A172 (cell line): ENCODE data around the gene FOCAD. TPM values are rescaled to one million over a fixed set of nuclear protein-coding genes. Genes with fewer than 3 reads are reported as not detected.

ENCODE experiments used
- DNase-seq: peaks from one replicate; pipeline ENCODE4 v3.0.0-alpha.2; 2015; ENCODE audit warnings: low spot score
- total RNA-seq: library from RNA; depleted of rRNA; stranded (reverse); fragments of >200 nt; shearing (Covaris generic); gene quantifications from 2 replicates; pipeline ENCODE4 v1.2.3, GENCODE V29; 2014

The FOCAD gene
- total RNA-seq, 1 experiment from 2014 or later = 32.1 TPM

DNA sequence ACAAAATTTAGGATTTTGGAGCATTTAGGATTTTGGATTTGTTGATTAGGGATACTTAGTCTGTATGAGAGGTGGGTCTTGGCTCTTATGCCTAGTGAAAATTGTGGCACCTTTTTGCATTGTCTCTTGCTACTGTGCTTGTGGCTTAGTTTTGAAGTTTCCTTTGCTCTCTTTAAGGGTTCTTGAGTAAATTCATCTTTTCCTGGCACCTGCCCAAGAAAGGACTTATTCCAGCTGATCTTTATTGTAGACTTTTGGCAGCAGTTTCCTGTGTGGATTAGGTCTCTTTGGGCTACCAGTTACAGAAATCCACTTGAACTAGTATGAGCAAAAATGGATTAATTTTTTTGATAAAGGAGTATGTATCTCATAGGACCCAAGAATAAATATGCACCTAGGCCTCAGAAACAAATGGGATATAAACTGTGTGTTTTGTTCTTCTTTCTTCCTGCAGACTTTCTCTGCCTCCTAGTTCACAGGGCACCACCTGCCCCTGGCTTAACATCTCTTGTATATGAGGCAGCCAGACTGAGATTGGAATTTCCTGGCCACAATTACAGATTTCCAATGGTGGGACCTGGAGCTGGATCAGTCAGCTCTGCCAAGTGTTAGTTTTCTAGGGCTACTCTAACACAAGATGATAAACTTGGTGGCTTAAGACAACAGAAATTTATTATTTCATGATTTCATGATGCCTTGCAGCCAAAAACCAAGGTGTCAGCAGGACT is 44.6 kb downstream of the FOCAD start:
- peak; percentile 5 for DNase-seq

DNA sequence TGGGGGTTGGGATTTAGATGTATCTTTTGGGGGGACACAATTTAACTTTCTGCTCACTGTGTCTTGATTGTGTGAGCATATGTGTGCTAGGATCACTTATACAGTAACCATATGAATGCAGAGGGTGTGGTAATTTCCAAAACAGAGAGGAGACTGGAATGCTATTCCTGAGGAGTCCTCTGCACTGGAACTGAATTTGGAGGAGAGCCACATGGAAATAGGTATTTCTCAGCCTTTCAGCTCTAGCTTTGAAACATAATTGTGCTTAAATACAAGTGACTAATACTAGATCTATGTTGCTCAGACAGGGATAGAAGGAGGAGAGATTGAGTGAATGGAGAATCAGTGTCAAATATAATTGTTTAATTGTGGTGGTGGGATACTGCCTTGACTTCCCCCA is 45.5 kb downstream of the FOCAD start:
- DNase-seq = no peak

GRCh38 chr9:20732118-20732517 is 48.1 kb downstream of the FOCAD start:
- DNase-seq = peak; percentile 88

GRCh38 chr9:20734275-20734674 is 50.2 kb downstream of the FOCAD start:
- DNase-seq = no peak

- no peak for DNase-seq
These were observed 56.2 kb downstream of the FOCAD start for GRCh38 chr9:20740304-20740703.

DNA sequence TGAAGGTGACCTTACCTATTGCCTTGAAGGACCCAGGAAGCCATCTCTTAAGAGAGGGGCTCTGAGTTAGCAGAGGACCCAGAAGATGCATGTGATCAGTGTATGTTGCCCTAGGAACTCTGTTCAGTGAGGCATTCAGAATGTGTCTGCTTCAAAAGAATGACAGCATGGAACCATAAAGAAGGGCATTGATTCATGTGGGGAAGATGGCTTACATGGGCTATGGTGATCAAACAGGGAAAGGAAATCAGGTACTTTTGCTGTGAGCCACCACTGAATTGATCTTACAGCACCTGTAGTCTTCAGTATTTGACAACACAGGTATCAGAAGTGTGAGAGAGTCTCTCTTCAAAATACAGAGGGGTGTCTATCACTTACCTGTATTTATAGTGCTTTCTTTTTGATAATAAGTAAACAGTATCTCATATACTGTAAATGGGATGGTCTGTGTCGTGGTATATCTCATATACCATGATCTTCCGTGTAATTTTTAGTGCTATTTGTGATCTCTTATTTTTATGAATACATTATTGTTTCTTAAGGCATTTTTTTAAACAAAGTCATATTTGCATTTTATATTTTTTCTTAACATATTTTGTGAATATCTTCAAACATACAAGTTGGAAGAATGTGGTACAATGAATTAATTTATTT is 57.0 kb downstream of the FOCAD start:
- no peak for DNase-seq

DNA sequence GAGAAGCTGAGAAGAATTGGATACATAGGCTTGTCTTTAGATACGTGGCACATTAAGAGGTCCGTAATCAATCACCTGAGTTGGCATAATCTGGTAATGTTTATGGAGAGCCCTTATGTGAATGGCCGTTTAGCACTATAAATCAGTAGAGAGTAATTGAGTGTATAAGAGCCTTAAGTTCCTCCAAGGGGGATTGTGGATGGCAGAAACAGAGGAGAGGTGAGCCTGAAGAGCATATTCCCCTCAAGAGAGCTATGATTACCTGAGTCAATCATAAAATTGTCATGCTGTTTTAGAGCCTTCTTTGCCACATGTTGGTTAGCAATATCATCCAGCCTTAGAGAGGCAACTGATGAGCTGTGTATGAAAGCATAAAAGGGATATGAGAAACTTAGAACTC is 58.8 kb downstream of the FOCAD start:
- no peak for DNase-seq

DNA sequence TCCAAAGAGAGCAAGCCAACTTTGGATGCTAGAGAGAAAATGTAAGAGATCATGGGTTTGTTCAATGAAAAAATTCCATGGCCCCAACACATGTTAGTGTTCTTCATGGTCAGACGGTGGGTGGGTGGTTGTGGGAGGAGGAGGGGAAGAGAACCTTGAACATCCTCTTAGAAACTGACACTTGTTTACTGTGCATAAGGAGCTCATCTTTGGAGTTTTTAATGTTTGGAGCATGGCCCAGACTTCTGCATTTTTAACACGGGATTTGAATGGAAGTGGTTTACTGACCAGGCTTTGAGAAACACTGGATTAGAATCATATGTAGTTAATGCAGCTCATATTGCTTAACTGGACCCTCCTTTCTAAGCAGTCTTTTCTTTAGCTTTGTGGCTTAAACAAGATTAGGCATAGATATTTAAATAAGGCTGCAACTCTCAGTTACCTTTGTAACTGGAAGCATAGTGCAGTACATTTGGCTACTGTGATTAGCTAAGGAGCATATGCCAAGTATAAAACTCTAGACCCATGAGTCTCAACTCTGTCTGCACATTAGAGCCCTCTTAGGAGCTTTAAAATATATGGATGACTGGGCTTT is 60.1 kb downstream of the FOCAD start:
- DNase-seq = no peak

DNA sequence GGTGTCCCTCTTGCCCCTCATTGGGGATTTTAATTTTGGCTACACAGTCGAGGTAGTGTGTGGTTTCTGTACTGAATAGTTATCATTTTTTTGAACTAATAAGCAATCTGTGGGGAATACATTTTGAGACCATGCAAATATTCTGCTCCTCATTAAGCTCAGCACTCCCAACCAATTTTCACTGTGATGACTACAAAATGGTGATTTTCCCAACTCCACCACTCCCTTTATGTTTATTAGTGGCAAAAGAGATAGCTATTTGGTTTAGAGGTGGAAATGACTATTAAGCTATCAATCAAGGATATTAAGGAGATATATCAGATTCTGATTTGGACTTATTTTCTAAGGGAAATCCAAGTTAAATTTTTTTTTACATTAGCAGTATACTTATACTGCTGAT is 62.9 kb downstream of the FOCAD start:
- no peak for DNase-seq

DNA sequence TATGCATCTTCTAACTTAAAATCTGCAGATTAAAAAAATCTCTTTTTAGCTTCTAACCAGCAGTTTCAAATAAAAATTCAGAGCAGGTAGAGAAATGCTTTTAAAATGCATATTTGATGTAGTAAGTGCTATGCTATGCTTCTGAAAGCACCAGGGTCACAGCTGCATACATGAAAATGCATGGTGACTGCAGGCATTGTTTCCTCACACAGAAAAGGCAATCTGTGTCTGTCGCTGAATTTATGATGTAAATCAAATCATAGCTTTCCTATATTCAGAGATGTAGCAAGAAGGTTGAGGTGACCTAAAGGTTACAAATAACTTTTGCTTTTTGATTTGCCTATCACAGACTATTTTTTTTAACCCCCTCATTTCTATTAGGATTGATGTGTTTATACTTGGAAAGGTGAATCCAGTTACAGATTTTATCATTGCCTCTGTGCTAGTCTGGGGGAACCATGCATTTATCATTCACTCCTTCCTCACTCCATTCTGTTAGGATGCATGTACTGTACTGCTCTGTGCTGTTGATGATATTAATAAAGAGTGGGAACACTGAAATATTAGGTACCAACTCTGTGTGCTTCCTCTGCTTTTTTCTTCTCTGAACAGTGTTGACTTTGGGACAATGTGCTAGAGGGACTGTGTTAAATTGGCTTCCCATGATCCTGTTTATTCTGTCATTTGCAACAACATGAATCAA is 65.6 kb downstream of the FOCAD start:
- no peak for DNase-seq

- no peak for DNase-seq
These were observed 69.7 kb downstream of the FOCAD start for GRCh38 chr9:20753761-20754160.

GRCh38 chr9:20754556-20754955 is 70.5 kb downstream of the FOCAD start:
- no peak for DNase-seq

GRCh38 chr9:20760246-20760891 is 76.3 kb downstream of the FOCAD start:
- no peak for DNase-seq

DNA sequence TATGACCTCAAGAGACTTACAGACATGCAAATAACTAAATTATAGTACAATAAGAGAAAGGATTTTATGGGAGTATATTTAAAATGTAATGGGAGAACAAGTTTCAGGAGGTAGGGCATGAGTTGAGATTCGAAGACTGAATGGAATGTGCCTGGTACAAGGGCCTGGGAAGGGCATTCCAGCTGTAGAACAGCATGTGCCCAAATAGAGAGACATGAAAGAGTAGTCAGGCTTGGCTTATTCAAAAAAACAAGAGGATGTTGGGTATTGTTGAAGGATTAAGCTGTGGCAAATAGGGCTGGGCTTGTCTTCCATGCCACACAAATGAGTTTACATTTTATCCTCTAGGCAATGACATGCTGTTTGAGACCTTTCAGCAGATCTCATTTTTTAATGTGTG is 86.9 kb downstream of the FOCAD start:
- DNase-seq = no peak

DNA sequence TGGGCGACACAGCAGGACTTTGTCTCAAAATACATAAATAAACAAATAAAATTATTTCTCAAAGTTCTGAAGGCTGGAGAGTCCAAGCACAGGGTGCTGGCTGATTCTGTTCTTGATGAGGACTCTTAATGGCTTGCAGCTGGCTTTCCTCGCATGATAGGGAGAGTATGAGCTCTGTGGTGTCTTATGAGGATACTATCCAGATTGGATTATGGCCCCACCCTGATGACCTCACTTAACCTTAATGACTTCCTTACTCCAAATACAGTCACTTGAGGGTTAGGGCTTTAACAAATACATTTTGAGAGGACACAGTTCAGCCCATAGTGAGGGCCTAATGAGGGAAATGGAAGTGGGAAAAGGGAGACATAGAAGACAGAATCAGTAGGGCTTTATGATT is 87.7 kb downstream of the FOCAD start:
- no peak for DNase-seq

DNA sequence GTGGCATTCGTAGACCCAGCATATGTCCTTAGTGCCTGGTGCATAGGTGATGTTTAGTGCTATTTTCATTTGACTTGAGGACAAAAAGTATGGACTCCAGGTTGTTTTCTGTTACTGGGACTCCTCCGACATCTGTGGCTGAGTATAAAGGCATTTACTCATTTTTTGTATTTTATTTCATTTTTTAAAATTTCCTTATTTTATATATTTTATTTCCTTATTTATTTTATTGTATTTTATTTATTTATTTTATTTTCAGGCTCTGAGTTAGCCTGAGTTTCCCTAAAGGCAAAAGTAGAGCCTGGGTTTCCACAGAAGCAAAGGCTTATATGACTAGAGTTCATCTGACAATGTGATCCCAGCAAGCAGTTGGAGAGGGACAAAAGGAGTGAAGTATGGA is 91.6 kb downstream of the FOCAD start:
- no peak for DNase-seq

GRCh38 chr9:20781092-20781491 is 97.0 kb downstream of the FOCAD start:
- no peak for DNase-seq

DNA sequence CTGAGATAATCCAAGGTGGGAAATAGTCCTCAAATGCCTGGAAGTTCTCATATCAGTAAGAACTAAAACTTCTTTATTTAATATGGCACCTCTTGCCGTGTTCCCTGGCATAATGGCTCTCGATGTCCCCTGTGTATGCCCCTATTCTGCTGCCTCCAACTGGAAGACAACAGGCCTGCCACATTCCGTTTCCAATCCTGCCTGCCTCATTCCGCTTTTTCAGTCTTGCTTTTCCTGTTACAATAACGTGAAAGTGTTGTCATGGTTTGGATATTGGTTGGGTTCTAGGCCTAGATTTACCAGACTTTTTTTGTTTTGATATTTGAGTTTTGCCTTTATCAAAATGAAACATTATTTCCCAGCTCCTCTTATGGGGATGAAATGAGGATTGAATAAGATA is 98.2 kb downstream of the FOCAD start:
- no peak for DNase-seq

DNA sequence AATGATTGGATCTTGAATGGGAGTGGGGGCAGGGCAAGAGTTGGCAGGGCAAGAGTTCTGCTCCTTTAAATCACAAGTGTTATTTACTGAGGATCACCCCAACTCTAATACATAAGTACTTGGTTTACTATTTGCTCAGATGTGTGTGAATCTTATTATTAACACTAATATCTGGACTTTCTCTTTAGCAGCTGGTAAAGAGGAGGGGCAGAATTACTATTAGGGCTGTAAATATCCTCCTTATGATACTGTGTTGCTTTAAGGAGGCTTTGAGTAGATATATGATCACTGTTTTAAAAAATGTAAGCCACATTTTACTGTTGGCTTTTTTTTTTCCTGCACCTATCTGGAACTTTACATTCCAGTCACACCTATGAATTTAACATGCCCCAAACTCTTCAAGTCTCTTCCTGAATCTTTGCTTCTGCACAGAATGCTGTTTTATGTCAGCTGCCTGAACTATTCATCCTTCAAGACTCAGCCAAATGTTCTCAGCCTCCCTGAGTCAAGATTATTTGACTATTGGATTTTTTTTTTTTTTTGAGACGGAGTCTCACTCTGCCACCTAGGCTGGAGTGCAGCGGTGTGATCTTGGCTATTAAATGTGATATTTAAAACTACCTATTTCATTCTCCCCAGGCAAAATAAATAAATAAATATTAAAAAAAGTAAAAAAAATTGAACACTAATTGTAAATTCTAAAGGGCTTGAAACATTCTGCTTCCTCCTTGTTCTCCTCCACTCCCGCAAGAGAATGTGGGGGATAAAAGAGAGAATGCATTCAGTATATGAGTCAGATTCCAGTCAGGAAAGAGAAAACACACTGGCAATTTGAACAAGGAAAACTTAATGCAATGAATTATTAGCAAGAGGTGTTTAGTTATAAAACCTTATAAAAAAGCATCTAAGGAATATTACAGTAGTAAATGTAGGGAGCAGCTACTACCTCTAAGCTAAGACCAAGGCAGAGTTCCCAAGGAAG is 99.3 kb downstream of the FOCAD start:
- no peak for DNase-seq

- no peak for DNase-seq
These were observed 100.1 kb downstream of the FOCAD start for GRCh38 chr9:20784196-20784595.

- DNase-seq = no peak
These were observed 102.7 kb downstream of the FOCAD start for GRCh38 chr9:20786807-20787206.
